Measurements from ENCODE around the gene CCDC32.

The CCDC32 gene

DNA sequence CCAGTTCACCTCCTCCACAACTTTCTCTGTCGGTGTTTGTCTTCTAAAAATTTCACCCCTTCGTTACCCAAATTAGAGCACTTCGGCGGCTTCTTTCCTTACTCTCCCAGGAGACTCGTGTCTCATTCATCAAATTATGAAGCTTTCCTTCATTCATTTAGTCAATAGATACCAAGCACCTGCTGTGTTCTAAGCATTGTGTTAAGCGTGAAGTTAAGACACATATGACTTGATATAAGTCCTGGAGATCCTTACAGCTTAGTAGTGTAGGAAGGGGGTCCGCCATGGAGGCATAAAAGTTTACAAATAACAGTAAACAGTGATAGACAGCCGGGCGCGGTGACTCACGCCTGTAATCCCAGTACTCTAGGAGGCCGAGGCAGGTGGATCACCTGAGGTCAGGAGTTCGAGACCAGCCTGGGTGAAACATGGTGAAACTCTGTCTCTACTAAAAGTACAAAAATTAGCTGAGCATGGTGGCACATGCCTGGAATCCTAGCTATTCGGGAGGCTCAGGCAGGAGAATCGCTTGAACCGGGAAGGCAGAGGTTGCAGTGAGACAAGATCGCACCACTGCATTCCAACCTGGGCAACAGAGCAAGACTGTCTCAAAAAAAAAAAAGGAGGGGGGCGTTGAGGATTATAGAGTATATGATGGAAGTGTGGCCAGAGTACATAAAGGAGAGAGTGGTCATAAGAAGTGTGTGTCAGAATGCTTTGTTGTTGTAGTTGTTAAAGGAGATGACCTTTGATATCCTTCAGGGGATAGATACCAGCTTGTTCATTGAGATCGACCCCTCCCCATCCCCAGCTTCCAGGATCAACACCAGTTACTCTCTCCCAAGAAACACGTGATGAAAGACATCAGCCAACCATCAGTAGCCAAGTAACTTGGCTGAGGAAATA is 744 bp upstream of the CCDC32 start:
- no peak for FAIRE-seq

DNA sequence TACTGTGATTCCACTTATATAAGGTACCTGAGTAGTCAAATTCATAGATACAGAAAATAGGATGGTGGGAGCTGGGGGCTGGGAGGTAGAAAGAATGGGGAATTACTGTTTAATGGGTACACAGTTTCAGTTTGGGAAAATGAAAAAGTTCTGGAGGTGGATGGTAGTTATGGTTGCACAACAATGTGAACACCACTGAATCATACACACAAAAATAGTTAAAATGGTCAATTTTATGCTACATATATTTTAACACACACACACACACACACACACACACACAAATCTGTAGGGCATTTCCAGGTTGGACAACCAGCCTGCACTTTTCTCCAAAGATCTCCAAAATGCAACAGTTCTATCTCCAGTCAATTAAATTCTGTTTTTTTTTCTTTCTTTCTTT is 1.4 kb downstream of the CCDC32 start:
- no peak for FAIRE-seq

DNA sequence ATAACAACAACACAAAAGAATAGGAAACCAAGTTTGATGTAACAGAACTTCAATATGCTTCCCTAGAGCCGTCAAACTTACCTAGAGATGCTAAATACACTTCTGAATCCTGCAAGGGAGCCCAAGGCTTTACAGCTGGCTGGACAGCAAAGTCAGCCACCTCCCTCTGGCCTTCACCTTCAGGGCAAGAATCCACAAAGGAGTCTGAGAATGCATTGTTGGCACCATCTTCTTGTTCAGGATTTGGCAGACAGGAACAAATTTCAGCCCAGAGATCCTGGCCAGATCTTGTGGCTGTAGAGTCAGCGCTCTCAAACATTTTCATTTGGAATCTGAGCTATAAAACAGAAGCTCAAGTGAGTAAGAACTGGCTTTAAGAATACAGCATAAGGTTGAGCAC is 2.2 kb downstream of the CCDC32 start:
- FAIRE-seq = no peak

- FAIRE-seq = no peak
Observed at GRCh38 chr15:40558952-40559742, 5.7 kb downstream of the CCDC32 start.

- FAIRE-seq = no peak
Observed at GRCh38 chr15:40555876-40556275, 9.0 kb downstream of the CCDC32 start.

DNA sequence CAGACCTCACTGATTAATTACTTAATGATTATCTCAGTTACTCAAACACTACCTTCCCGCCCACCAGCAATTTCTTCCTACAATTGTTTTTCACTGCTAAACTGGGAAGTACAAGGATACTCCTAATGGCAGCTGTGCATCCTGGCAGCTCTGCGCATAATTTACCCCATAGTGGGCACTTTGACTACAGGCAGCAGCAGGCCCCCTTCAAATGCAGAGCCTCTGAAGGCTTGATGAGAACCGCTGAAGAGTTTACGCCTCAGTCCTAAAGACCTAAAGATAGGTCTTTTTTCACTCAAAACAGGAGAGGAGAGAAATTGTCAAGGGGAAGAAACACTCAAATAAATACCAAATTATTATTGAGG is 10.7 kb downstream of the CCDC32 start:
- FAIRE-seq = no peak

DNA sequence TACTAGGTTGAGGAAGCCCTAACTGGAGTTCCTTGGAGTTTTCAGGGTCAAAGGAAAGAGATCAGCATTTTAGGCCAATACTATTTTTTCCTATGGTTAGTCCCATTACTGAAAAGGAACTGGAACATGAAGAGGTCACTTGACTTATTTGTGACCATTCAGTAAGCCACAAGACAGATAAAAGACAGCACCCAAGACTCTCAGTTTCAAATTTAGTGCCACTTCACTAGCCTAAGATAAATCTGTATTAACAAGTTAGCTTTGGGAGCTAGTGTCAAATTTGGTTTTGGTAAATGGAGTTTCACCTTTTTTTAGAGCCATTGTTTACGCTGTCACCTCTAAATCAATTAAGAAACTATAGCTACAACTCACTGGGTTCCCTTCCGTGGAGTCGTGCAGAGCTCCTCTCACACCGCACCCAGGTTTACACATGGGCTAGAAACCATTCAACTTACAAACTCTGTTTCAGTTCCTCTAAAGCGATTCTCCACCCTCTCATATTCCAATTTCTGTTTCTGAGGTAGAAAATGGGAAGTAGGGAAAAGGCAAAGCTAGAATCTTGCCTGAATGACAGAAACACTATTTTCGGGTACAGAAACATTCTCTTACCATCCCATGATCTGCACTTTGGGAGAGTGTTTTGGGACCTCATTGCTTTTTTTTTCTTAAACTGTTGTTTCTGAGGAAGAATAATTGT is 14.4 kb downstream of the CCDC32 start:
- FAIRE-seq = no peak

DNA sequence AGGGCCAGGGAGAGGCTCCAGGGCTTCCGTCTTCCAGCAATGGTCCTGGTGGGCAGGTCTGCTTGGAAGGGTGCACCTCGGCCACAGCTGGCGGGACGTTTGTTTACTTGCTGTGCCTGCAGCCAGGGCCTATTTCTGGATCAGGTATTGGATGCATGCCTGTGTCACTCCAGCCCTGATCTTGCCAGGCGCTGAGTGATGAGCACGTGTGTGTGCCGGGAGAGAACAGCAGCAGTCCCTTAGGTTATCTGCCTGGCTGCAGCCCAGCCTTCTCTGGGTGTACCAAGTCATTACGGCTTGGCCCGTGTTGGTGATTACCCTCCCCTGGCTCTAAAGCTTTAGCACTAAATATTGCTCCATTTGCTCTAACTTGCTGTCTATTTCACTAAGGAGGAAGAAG is 14.9 kb downstream of the CCDC32 start:
- FAIRE-seq = no peak

- no peak for FAIRE-seq
Observed at GRCh38 chr15:40548610-40549009, 16.2 kb downstream of the CCDC32 start.

DNA sequence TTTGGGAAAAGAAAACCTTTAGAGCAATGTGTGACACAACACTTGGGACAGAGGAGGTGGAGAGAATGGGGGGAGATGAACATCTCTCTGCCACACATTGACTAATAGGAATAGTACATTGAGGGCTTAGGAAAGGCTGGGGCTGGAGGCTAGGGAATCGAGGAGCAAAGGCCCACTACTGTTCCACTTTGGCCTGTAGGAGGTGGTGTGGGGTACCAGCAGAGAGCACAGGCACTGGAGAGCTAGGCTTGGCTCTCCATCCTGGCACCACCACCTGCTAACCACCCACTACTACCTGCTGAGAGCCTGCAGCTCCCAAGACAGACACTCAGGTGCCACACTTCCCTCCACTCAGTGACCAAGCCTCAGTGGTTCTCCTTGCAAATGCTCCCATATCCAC is 19.4 kb downstream of the CCDC32 start:
- no peak for FAIRE-seq

DNA sequence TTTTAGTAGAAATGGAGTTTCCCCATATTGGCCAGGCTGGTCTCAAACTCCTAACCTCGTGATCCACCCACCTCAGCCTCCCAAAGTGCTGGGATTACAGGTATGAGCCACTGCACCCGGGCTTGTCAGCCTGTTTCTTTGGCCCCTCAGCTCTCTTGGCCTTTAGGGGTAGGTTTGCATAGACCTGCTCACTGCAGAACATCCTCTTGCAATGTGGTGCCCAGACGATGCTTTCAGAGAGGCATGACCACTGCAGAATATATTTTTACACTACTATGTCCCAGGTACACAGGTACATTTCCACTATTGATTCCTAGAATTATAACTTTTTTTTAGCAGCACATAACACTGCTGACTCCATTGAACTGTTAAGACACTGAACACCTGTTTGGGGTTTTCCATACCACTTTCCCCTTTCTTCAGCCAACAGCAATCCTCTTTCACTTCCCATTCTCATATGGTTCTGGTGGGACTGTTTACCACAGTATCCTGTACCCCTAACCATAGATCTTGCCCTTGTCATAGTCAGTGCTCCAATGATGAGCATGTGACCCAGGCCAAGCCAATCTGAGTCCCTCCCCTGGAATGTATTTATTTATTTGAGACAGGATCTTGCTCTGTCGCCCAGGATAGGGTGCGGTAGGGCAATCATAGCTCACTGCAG is 21.1 kb downstream of the CCDC32 start:
- no peak for FAIRE-seq

DNA sequence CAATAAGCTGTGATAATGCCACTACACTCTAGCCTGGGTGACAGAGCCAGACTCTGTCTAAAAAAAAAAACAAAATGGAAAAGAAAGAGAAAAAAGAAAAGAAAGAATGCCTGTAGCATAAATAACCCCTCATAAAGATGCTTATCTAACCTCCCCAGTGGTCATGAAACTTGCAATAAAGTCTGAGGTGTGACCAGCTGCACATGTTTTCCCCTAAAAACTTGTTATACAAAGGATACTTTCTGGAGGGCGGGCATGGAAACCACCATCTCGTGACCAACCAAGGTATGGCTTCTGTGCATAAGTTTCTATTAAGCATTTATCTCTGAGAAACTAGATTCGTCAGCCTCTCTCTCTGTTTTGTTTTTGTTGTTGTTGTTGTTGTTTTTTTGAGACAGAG is 21.8 kb downstream of the CCDC32 start:
- FAIRE-seq = no peak

- FAIRE-seq = no peak
Observed at GRCh38 chr15:40538976-40539375, 25.9 kb downstream of the CCDC32 start.

GRCh38 chr15:40536501-40536900 is 28.3 kb downstream of the CCDC32 start:
- FAIRE-seq = no peak

- FAIRE-seq = no peak
Observed at GRCh38 chr15:40534371-40534770, 30.5 kb downstream of the CCDC32 start.

GRCh38 chr15:40533763-40534364 is 31.0 kb downstream of the CCDC32 start:
- FAIRE-seq = no peak

- FAIRE-seq = no peak
Observed at GRCh38 chr15:40528801-40529200, 36.0 kb downstream of the CCDC32 start.

DNA sequence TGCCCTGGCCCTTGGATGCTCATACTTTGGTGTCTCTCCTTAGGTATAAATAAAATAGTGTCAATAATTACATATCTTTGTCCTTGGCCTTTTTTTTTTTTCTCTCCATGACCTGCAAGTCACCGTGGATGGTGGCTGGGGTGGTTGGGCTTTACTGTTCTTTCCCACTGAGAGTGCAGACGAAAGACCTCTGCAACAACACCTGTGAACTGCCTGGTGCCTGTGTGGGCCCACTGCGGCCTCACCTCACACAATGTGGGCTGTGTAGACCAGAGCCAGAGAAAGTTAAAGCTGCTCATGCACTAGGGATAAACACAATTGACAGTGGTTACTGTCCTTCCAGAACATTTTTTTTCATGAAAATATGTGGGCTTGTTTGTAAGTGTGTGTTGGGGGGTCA is 39.0 kb downstream of the CCDC32 start:
- no peak for FAIRE-seq

DNA sequence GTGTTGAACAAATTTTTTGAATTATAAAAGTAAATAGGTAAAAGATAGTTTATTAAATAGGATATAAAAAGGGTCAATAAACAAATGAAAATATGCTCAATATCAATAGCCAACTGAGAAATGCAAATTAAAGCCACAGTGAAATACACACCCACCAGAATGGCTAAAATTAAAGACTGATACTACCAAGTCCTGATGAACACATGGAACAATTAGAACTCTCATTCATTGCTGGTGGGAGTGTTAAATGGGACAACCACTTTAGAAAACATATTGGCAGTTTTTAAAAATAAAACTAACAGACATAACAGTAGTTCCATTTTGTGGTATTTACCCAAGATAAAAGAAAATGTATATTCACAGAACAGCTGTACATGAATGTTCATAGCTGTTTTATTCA is 41.2 kb downstream of the CCDC32 start:
- FAIRE-seq = no peak

DNA sequence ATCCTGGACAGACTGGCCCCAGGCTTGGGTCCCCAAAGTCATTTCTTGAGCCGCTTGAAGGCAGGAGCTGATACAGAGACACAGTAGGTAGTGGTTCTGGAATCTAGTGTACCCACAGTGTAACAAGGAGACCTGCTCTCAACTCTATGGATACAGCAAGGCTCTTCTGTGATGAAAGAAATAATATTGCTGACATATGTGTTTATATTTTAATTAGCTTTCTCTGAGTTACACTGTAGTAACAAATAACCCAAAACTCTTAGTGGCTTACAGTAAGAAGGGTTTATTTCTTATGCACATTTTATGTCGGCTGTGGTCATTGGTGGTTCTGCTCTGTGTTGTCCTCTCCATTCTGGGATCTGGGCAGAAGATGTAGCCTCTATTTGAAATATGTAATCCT is 48.5 kb downstream of the CCDC32 start:
- FAIRE-seq = no peak

DNA sequence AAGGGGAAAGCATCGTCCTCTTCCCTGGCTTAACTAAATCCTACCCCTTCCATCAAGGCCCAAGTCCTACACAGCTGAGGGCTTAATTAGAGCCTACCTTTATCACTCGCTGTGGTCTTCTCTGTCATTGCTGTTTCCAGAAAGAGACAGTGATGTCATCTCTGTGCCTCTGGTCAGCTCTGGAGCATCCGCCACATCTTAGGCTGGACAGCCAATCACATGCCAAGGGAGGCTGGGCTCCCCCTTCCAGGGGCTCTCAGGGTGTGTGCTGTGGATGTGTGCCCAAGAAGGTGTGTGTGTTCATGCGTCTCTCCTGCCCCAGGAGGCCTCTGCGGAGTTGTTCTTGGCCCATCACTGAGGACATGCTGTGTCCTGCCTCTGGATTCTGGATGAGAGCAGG is 51.2 kb downstream of the CCDC32 start:
- no peak for FAIRE-seq

GRCh38 chr15:40512440-40512839 is 52.4 kb downstream of the CCDC32 start:
- FAIRE-seq = no peak

Measured in endometrium (tissue), 2 donors.